A549 (cell line): ENCODE results near the gene RENBP. TPM values are rescaled to one million over a fixed set of nuclear protein-coding genes. Genes with fewer than 3 reads are reported as not detected.
"Not testable (repeated sequence)": the region's sequence is repeated elsewhere in the genome, so short reads cannot be mapped to it uniquely, and the experiment has no call there.

Experiments used
- ATAC-seq, 2 experiments: fragments of 200-7000 bp in 1 of 2; fragments of >200 bp in 1 of 2; cut with Nextera tagmentation in 1 of 2; cut with Tn5 transposase in 1 of 2; 3 replicates each; pipeline versions ENCODE4 v1.8.0 to v1.9.1; 2018 to 2020; ENCODE audit warnings: mild to moderate bottlenecking in 1 of 2, moderate library complexity in 1 of 2
- CTCF ChIA-PET: fragments of 300-600 bp; sonication (Branson Sonifier 250); formaldehyde crosslinking; extraction: SDS; loops from one replicate; lab custom pipeline; 2021; ENCODE audit warnings: antibody characterized with exemption, inconsistent platforms; lab: Yijun Ruan, JAX
- POLR2A ChIA-PET: fragments of 350-600 bp; formaldehyde crosslinking; extraction: SDS; loops from one replicate; lab custom pipeline; 2021; ENCODE audit warnings: antibody characterized with exemption, inconsistent platforms; lab: Yijun Ruan, JAX
- DNase-seq, 2 experiments: peaks; one replicate each; pipeline versions ENCODE4 v3.0.0 to v3.0.0-alpha.2; 2011 to 2016; ENCODE audit warnings: low read depth in 1 of 2, low spot score in 1 of 2
- FAIRE-seq: peaks from 2 replicates; lab custom pipeline; 2011; peaks lifted over from hg19 to GRCh38; lab: Jason Lieb, UNC
- H3K27ac ChIP-seq, 2 experiments: fragments of >200 bp; sonication (Bioruptor Twin); formaldehyde crosslinking; 3 replicates each; pipeline ENCODE4 v1.5.1; 2016 to 2017
- H3K4me1 ChIP-seq: fragments of >200 bp; sonication (Bioruptor Twin); formaldehyde crosslinking; 3 replicates; pipeline ENCODE4 v1.6.1; 2016
- H3K4me2 ChIP-seq: fragments of >200 bp; sonication (Bioruptor Twin); formaldehyde crosslinking; 3 replicates; pipeline ENCODE4 v1.6.1; 2016
- H3K4me3 ChIP-seq: fragments of >200 bp; sonication (Bioruptor Twin); formaldehyde crosslinking; 3 replicates; pipeline ENCODE4 v1.5.1; 2016
- H3K9me3 ChIP-seq: fragments of >200 bp; sonication (Bioruptor Twin); formaldehyde crosslinking; 3 replicates; pipeline ENCODE4 v1.6.1; 2016
- CBX8 ChIP-seq: fragments of 200-600 bp; sonication (generic); IDR thresholded peaks from 2 replicates; pipeline ENCODE4 v1.6.1; 2016
- CHD2 ChIP-seq: fragments of 150-350 bp; IDR thresholded peaks from 2 replicates; pipeline ENCODE4 v1.6.1; 2014; ENCODE audit warnings: low read length; ENCODE audit not compliant: partially characterized antibody
- CHD4 ChIP-seq: fragments of 200-600 bp; sonication (generic); IDR thresholded peaks from 2 replicates; pipeline ENCODE4 v1.6.1; 2016; ENCODE audit warnings: antibody characterized with exemption, mild to moderate bottlenecking, borderline replicate concordance
- CTCF ChIP-seq: fragments of >200 bp; sonication (Bioruptor Twin); formaldehyde crosslinking; IDR thresholded peaks from 3 replicates; pipeline ENCODE4 v1.5.1; 2016
- E2F6 ChIP-seq: IDR thresholded peaks from 2 replicates; pipeline ENCODE4 v1.6.1; 2012; ENCODE audit warnings: low read depth, borderline replicate concordance
- ELK1 ChIP-seq: fragments of 150-350 bp; IDR thresholded peaks from 2 replicates; pipeline ENCODE4 v1.6.1; 2014; ENCODE audit warnings: low read depth, mild to moderate bottlenecking, low read length
- ESRRA ChIP-seq: fragments of 150-350 bp; IDR thresholded peaks from 2 replicates; pipeline ENCODE4 v1.6.1; 2014; ENCODE audit warnings: mild to moderate bottlenecking, low read length, borderline replicate concordance
- HDAC2 ChIP-seq: fragments of 200-600 bp; sonication (generic); IDR thresholded peaks from 2 replicates; pipeline ENCODE4 v1.6.1; 2016
- HOXA7 ChIP-seq: fragments of 250-450 bp; sonication (Bioruptor Pico); IDR thresholded peaks from 2 replicates; pipeline ENCODE4 v1.5.0; 2020; ENCODE audit warnings: mild to moderate bottlenecking, moderate library complexity
- KDM1A ChIP-seq: fragments of 200-600 bp; sonication (generic); IDR thresholded peaks from 2 replicates; pipeline ENCODE4 v1.6.1; 2016; ENCODE audit warnings: low read depth, mild to moderate bottlenecking
- KDM5A ChIP-seq: fragments of 200-600 bp; sonication (generic); IDR thresholded peaks from 2 replicates; pipeline ENCODE4 v1.6.1; 2016; ENCODE audit warnings: antibody characterized with exemption, mild to moderate bottlenecking
- MAX ChIP-seq: IDR thresholded peaks from 2 replicates; pipeline ENCODE4 v1.6.1; 2012
- NR3C1 ChIP-seq: fragments of >200 bp; sonication (Bioruptor Twin); formaldehyde crosslinking; IDR thresholded peaks from 3 replicates; pipeline ENCODE4 v1.6.1; 2017
- PBX3 ChIP-seq: IDR thresholded peaks from 2 replicates; pipeline ENCODE4 v1.6.1; 2012
- PHF8 ChIP-seq: fragments of 200-600 bp; sonication (generic); IDR thresholded peaks from 2 replicates; pipeline ENCODE4 v1.6.1; 2016; ENCODE audit warnings: low read depth, mild to moderate bottlenecking, antibody characterized with exemption, moderate library complexity, borderline replicate concordance
- POLR2A ChIP-seq: IDR thresholded peaks from 2 replicates; pipeline ENCODE4 v1.6.1; 2012; ENCODE audit warnings: mild to moderate bottlenecking, low read length
- RARB ChIP-seq: fragments of 250-450 bp; sonication (Bioruptor Pico); IDR thresholded peaks from 2 replicates; pipeline ENCODE4 v1.8.0; 2021; ENCODE audit warnings: mild to moderate bottlenecking, moderate library complexity
- TP53 ChIP-seq: fragments of 250-450 bp; sonication (Bioruptor Pico); IDR thresholded peaks from 2 replicates; pipeline ENCODE4 v1.5.0; 2021; ENCODE audit warnings: mild to moderate bottlenecking, moderate library complexity
- WGBS: methylation state at CpG from one replicate; pipeline ENCODE4 v1.1.6; 2017; ENCODE audit errors: missing lambda C conversion rate; 5-methylcytosine and 5-hydroxymethylcytosine counted together
- polyA plus RNA-seq, 4 experiments: library from polyadenylated mRNA; depleted of rRNA in 3 of 4; stranded (reverse); fragments of >200 nt; fragmentation: RNase III in 1 of 4; extraction: RNeasy Plus Mini Kit Qiagen cat#74134 plus additional on column Dnase treatment in 1 of 4; gene quantifications; 2 replicates in 3 of 4; 3 replicates in 1 of 4; pipeline ENCODE4 v1.2.3, GENCODE V29; 2011 to 2017

RENBP gene
- polyA plus RNA-seq, 2 of the 4 experiments (the other 2 are of a cell fraction), result not detected

- POLR2A ChIA-PET, result interaction anchor here (0.9 kb wide), 1 partner anchor 10 kb away, joined by 5 read pairs; the partner anchor contains the start of gene HCFC1
- no peak for FAIRE-seq
- WGBS, result 95% methylated on average over 44 of the region's 52 CpGs
These were observed 37.5 kb upstream of the RENBP start for GRCh38 chrX:153981771-153982533.

GRCh38 chrX:153981231-153981630, 36.8 kb upstream of the RENBP start:
- 95% methylated on average over 7 of the region's 7 CpGs for WGBS
- Histone ChIP-seq H3K4me3 (no peak overlapping the region), H3K4me2 (no peak overlapping the region), H3K27ac (no peak overlapping the region), H3K4me1 (no peaks in the 10 kb centered on the region), H3K9me3 (no peaks in the 10 kb centered on the region)
- CTCF ChIA-PET, result interaction anchor here (3.2 kb wide), 1 partner anchor 32 kb away, joined by 15 read pairs; no protein-coding TSS in a partner anchor
- ATAC-seq (no peak), DNase-seq (no peak), FAIRE-seq (no peak)
- TF ChIP-seq PHF8 (no peak), ESRRA (no peak), ELK1 (no peak), POLR2A (no peak), E2F6 (no peak), CHD2 (no peak), CTCF (no peak), KDM5A (no peak)
- POLR2A ChIA-PET, result interaction anchor here (0.9 kb wide), 1 partner anchor 10 kb away, joined by 5 read pairs; the partner anchor contains the start of gene HCFC1

More at GRCh38 chrX:153981771-153982533, 37.5 kb upstream of the RENBP start:
- no peak for ATAC-seq
- Histone ChIP-seq H3K4me1 (no peaks in the 10 kb centered on the region), H3K4me2 (no peak overlapping the region), H3K4me3 (no peak overlapping the region), H3K27ac (no peak overlapping the region), H3K9me3 (no peaks in the 10 kb centered on the region)
- no peak for DNase-seq
- TF ChIP-seq TP53 (no peak), CHD4 (no peak), MAX (no peak), RARB (no peak), CTCF (no peak), PBX3 (no peak), CBX8 (no peak), KDM5A (no peak), NR3C1 (no peak), HDAC2 (no peak), KDM1A (no peak), HOXA7 (CRISPR knock-in tag) (no peak), CHD2 (no peak)
- CTCF ChIA-PET, result interaction anchor here (3.2 kb wide), 1 partner anchor 32 kb away, joined by 15 read pairs; no protein-coding TSS in a partner anchor

- H3K27ac ChIP-seq, H3K4me3 ChIP-seq, H3K4me2 ChIP-seq, FAIRE-seq, POLR2A ChIA-PET, H3K4me1 ChIP-seq, DNase-seq, H3K9me3 ChIP-seq, ATAC-seq: not testable (repeated sequence)
- CTCF ChIA-PET, result interaction anchor here (3.2 kb wide), 1 partner anchor 33 kb away, joined by 15 read pairs; no protein-coding TSS in a partner anchor
- WGBS, result 87% methylated on average over 8 of the region's 10 CpGs
These were observed 36.0 kb upstream of the RENBP start for GRCh38 chrX:153980394-153980793.
